ENCODE data around the gene KRT26.

KRT26 gene

DNA sequence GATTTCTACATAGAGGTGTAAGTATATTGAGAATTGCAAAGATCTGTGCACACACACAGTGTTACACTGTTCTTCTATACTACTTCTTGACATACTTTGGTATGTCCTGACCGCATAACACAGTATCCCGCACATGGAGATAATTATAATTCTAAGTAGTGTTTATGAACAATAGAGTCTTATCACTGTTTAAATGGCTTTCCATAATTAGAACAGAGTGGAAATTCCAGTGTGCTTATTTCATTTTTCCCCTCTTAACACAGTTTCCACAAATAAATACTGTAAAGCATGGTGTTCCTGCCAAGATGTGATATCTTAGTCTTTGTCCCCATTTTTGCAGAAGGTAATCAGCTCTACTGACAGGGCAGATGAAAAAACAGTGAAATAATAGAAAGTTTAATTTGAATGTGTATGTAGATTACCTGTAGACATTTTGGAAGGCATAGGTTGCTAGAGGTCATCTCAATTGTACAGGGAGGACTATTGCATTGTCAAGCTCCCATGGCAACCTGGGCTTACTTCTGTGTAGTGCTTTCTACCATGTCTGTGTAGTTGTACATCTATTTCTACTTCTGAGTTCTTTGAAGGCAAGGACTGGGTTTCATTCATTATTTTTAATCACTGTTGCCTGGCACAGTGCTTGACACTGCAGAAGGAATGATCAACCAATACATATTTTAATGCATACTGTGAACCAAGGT is 37.9 kb upstream of the KRT26 start:
- H3K79me2 ChIP-seq (ENCODE audit: control insufficient read depth, low read length), result no peaks in the 10 kb centered on the region
- H3K4me2 ChIP-seq (ENCODE audit: low read length), result no peak overlapping the region
- no peaks in the 10 kb centered on the region for H3F3A ChIP-seq (ENCODE audit: control insufficient read depth, insufficient read depth)
- H3K4me1 ChIP-seq (ENCODE audit: control insufficient read depth, low read length), result no peaks in the 10 kb centered on the region
- TF ChIP-seq EZH2phosphoT487 (IDR thresholded peaks at IDR 0.05; ENCODE audit: borderline replicate concordance, low read length), result no peak
- TF ChIP-seq, protein P1, sequence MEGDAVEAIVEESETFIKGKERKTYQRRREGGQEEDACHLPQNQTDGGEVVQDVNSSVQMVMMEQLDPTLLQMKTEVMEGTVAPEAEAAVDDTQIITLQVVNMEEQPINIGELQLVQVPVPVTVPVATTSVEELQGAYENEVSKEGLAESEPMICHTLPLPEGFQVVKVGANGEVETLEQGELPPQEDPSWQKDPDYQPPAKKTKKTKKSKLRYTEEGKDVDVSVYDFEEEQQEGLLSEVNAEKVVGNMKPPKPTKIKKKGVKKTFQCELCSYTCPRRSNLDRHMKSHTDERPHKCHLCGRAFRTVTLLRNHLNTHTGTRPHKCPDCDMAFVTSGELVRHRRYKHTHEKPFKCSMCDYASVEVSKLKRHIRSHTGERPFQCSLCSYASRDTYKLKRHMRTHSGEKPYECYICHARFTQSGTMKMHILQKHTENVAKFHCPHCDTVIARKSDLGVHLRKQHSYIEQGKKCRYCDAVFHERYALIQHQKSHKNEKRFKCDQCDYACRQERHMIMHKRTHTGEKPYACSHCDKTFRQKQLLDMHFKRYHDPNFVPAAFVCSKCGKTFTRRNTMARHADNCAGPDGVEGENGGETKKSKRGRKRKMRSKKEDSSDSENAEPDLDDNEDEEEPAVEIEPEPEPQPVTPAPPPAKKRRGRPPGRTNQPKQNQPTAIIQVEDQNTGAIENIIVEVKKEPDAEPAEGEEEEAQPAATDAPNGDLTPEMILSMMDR (IDR thresholded peaks at IDR 0.05; ENCODE audit: low read depth, low read length, poor library complexity, severe bottlenecking), result no peak
- H3K4me3 ChIP-seq (ENCODE audit: low read length), result no peak overlapping the region
- H3K9me2 ChIP-seq (replicated peaks; ENCODE audit: control insufficient read depth, low read length), result no peaks in the 10 kb centered on the region
- H3K9me3 ChIP-seq (ENCODE audit: control insufficient read depth, insufficient read depth, low read length), result no peaks in the 10 kb centered on the region
- H3K27ac ChIP-seq (ENCODE audit: low read depth, low read length), result no peak overlapping the region
- H4K20me1 ChIP-seq (ENCODE audit: control insufficient read depth, insufficient read depth, low read depth, low read length), result no peaks in the 10 kb centered on the region
- H3K27me3 ChIP-seq (ENCODE audit: control insufficient read depth, low read length), result peaks cover 34% of the 10 kb centered on the region
- H3K36me3 ChIP-seq (ENCODE audit: control insufficient read depth, low read length), result no peaks in the 10 kb centered on the region

DNA sequence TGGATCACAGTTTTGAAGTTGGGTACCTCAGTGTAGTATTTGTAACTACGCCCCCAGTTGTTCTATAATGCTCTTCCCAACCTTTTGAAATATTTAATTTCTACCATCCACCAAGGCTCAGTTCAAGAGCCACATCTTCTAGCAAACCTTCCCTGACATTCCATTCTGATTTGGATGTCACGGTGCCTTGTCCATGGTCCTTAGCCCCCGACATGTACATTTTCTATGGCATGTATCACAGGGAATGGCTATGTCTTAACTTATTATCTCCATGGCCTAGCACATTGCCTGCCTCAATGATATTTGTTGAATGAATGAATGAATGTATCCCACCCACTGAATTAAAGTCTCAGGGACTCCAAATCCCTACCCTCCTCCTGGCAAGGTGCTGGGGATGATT is 34.1 kb upstream of the KRT26 start:
- Histone ChIP-seq H3K4me3 (ENCODE audit: low read length) (no peak overlapping the region), H3K9me3 (ENCODE audit: control insufficient read depth, insufficient read depth, low read length) (no peaks in the 10 kb centered on the region), H3K27ac (ENCODE audit: low read depth, low read length) (no peak overlapping the region), H4K20me1 (ENCODE audit: control insufficient read depth, insufficient read depth, low read depth, low read length) (no peaks in the 10 kb centered on the region), H3K4me1 (ENCODE audit: control insufficient read depth, low read length) (no peaks in the 10 kb centered on the region), H3K4me2 (ENCODE audit: low read length) (no peak overlapping the region), H3K79me2 (ENCODE audit: control insufficient read depth, low read length) (no peaks in the 10 kb centered on the region), H3K36me3 (ENCODE audit: control insufficient read depth, low read length) (no peaks in the 10 kb centered on the region), H3F3A (ENCODE audit: control insufficient read depth, insufficient read depth) (no peaks in the 10 kb centered on the region), H3K9me2 (replicated peaks; ENCODE audit: control insufficient read depth, low read length) (no peaks in the 10 kb centered on the region), H3K27me3 (ENCODE audit: control insufficient read depth, low read length) (peaks cover 33% of the 10 kb centered on the region)
- TF ChIP-seq, protein P1 (IDR thresholded peaks at IDR 0.05; ENCODE audit: low read depth, low read length, poor library complexity, severe bottlenecking), result no peak
- no peak for TF ChIP-seq EZH2phosphoT487 (IDR thresholded peaks at IDR 0.05; ENCODE audit: borderline replicate concordance, low read length)

DNA sequence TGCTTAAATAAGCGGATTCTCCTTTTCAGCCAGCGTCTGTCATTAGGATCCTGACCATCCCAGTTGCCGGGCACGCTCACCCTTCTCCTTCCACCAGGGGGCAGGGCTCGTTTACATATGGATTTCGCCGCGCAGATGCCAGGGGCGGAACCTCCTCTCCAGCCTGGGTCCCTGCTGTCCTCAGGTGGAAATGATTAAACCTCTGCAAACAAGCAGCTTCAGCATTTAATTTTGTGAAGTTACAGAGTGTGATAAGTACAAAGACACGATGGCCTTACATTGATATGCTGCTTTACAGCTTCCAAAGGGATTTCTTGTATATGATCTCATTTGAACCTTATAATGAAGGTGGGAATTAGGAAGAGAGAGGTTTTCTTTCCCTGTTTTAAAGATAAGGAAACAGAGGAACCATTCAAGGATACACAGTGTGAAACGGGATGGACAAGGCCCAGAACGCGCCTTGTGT is 31.6 kb upstream of the KRT26 start:
- Histone ChIP-seq H3K4me2 (ENCODE audit: low read length) (no peak overlapping the region), H3K9me3 (ENCODE audit: control insufficient read depth, insufficient read depth, low read length) (no peaks in the 10 kb centered on the region), H3F3A (ENCODE audit: control insufficient read depth, insufficient read depth) (no peaks in the 10 kb centered on the region), H3K4me3 (ENCODE audit: low read length) (no peak overlapping the region), H3K79me2 (ENCODE audit: control insufficient read depth, low read length) (no peaks in the 10 kb centered on the region), H3K27me3 (ENCODE audit: control insufficient read depth, low read length) (peaks cover 43% of the 10 kb centered on the region), H3K36me3 (ENCODE audit: control insufficient read depth, low read length) (no peaks in the 10 kb centered on the region), H3K4me1 (ENCODE audit: control insufficient read depth, low read length) (no peaks in the 10 kb centered on the region), H3K27ac (ENCODE audit: low read depth, low read length) (no peak overlapping the region), H3K9me2 (replicated peaks; ENCODE audit: control insufficient read depth, low read length) (no peaks in the 10 kb centered on the region), H4K20me1 (ENCODE audit: control insufficient read depth, insufficient read depth, low read depth, low read length) (no peaks in the 10 kb centered on the region)
- TF ChIP-seq, protein P1 (IDR thresholded peaks at IDR 0.05; ENCODE audit: low read depth, low read length, poor library complexity, severe bottlenecking), result peak; percentile 75
- TF ChIP-seq EZH2phosphoT487 (IDR thresholded peaks at IDR 0.05; ENCODE audit: borderline replicate concordance, low read length), result no peak

Measured in DOHH2 (cell line).